GM21528 (cell line): Measurements from ENCODE around the gene MFF.

ENCODE experiments used
- ATAC-seq: cut with Tn5 transposase; IDR thresholded peaks from one replicate; pipeline ENCODE4 v1.9.1; 2021; ENCODE audit warnings: mild to moderate bottlenecking, moderate library complexity; ENCODE audit not compliant: unreplicated experiment, low FRiP score

Gene MFF

GRCh38 chr2:227324995-227325838, at the start of gene MFF:
MFF (plus strand) TSS chr2:227325251; CDS start chr2:227330666, 5,415 bp downstream.
- peak; percentile 98 for ATAC-seq

- ATAC-seq = no peak
Observed at GRCh38 chr2:227280895-227281294, 44.2 kb upstream of the MFF start.

GRCh38 chr2:227285741-227286236, 39.3 kb upstream of the MFF start:
- no peak for ATAC-seq

- ATAC-seq = no peak
Observed at GRCh38 chr2:227287771-227288170, 37.3 kb upstream of the MFF start.

GRCh38 chr2:227292314-227292713, 32.7 kb upstream of the MFF start:
- ATAC-seq = no peak

GRCh38 chr2:227293531-227293930, 31.5 kb upstream of the MFF start:
- no peak for ATAC-seq

- no peak for ATAC-seq
Observed at GRCh38 chr2:227295806-227296205, 29.2 kb upstream of the MFF start.

- no peak for ATAC-seq
Observed at GRCh38 chr2:227296671-227297405, 28.2 kb upstream of the MFF start.

GRCh38 chr2:227301523-227301922, 23.5 kb upstream of the MFF start:
- ATAC-seq = no peak

- peak; percentile 83 for ATAC-seq
Observed at GRCh38 chr2:227308784-227309183, 16.3 kb upstream of the MFF start.

GRCh38 chr2:227310756-227311110, 14.3 kb upstream of the MFF start:
- ATAC-seq = no peak

- no peak for ATAC-seq
Observed at GRCh38 chr2:227311861-227312506, 13.1 kb upstream of the MFF start.

- ATAC-seq = no peak
Observed at GRCh38 chr2:227312579-227312978, 12.5 kb upstream of the MFF start.

GRCh38 chr2:227313310-227313709, 11.7 kb upstream of the MFF start:
- ATAC-seq = no peak

GRCh38 chr2:227317834-227318233, 7.2 kb upstream of the MFF start:
- no peak for ATAC-seq

- no peak for ATAC-seq
Observed at GRCh38 chr2:227320305-227321094, 4.6 kb upstream of the MFF start.

- ATAC-seq = no peak
Observed at GRCh38 chr2:227322530-227323205, 2.4 kb upstream of the MFF start.

- no peak for ATAC-seq
Observed at GRCh38 chr2:227323818-227324217, 1.2 kb upstream of the MFF start.

- ATAC-seq = no peak
Observed at GRCh38 chr2:227324642-227324994, 433 bp upstream of the MFF start.

GRCh38 chr2:227325839-227326195, 766 bp downstream of the MFF start:
- ATAC-seq = peak; percentile 9
